ENCODE data around the gene OCIAD2. TPM values are rescaled to one million over a fixed set of nuclear protein-coding genes. Genes with fewer than 3 reads are reported as not detected.

Gene OCIAD2
- total RNA-seq, 1 experiment from 2014 or later = 166 TPM

- peaks cover 60% of the 10 kb centered on the region for H3K36me3 ChIP-seq (ENCODE audit: insufficient read depth, low read length, poor library complexity, severe bottlenecking)
- intact Hi-C loops (cut with micrococcal nuclease; ENCODE audit: unreplicated experiment) = loop anchor here (5.0 kb wide), 1 partner anchor 249 kb away; no protein-coding TSS in a partner anchor
- no peaks in the 10 kb centered on the region for H3K4me1 ChIP-seq (ENCODE audit: insufficient read depth, low read length, poor library complexity, severe bottlenecking)
- TF ChIP-seq CTCF (conservative IDR thresholded peaks at IDR 0.05; ENCODE audit: low read depth, low read length) = no peak
- no peak for TF ChIP-seq EZH2 (IDR thresholded peaks at IDR 0.05; ENCODE audit: borderline replicate concordance, low read depth, low read length, poor library complexity, severe bottlenecking)
- H3K27me3 ChIP-seq (replicated peaks; ENCODE audit: insufficient read depth, low read depth, low read length, poor library complexity) = no peaks in the 10 kb centered on the region
- ChIA-PET POLR2A (ENCODE audit: low non-redundant PET) (no interaction called here), CTCF (no interaction called here)
- no TSS peak for BruUV-seq (replicated peaks)
- H3K9me3 ChIP-seq (ENCODE audit: low read depth, low read length, poor library complexity, severe bottlenecking) = no peaks in the 10 kb centered on the region
- no peak for DNase-seq (ENCODE audit: low spot score)
- H3K27ac ChIP-seq (ENCODE audit: low read depth, low read length, poor library complexity, severe bottlenecking) = no peak overlapping the region
- H3K4me3 ChIP-seq (ENCODE audit: low read depth, low read length, poor library complexity, severe bottlenecking) = no peak overlapping the region
Measured at GRCh38 chr4:48841045-48841827, 65.3 kb downstream of the OCIAD2 start.

- POLR2A ChIA-PET (ENCODE audit: low non-redundant PET) = no interaction called here
- no peak for DNase-seq (ENCODE audit: low spot score)
- no peaks in the 10 kb centered on the region for H3K9me3 ChIP-seq (ENCODE audit: low read depth, low read length, poor library complexity, severe bottlenecking)
- CTCF ChIA-PET = no interaction called here
- intact Hi-C loops (cut with micrococcal nuclease; ENCODE audit: unreplicated experiment) = no loop called here
- no peak overlapping the region for H3K4me3 ChIP-seq (ENCODE audit: low read depth, low read length, poor library complexity, severe bottlenecking)
- no TSS peak for BruUV-seq (replicated peaks)
- H3K4me1 ChIP-seq (ENCODE audit: insufficient read depth, low read length, poor library complexity, severe bottlenecking) = peaks cover 5% of the 10 kb centered on the region
- H3K27ac ChIP-seq (ENCODE audit: low read depth, low read length, poor library complexity, severe bottlenecking) = no peak overlapping the region
- no peaks in the 10 kb centered on the region for H3K27me3 ChIP-seq (replicated peaks; ENCODE audit: insufficient read depth, low read depth, low read length, poor library complexity)
- peaks cover 54% of the 10 kb centered on the region for H3K36me3 ChIP-seq (ENCODE audit: insufficient read depth, low read length, poor library complexity, severe bottlenecking)
- TF ChIP-seq CTCF (conservative IDR thresholded peaks at IDR 0.05; ENCODE audit: low read depth, low read length) = no peak
- TF ChIP-seq EZH2 (IDR thresholded peaks at IDR 0.05; ENCODE audit: borderline replicate concordance, low read depth, low read length, poor library complexity, severe bottlenecking) = no peak
Measured at GRCh38 chr4:48836658-48837057, 69.9 kb downstream of the OCIAD2 start.

Other genes with a start within 250 kb of the OCIAD2 start
- gene FRYL, start 126.5 kb downstream of the OCIAD2 start, total RNA-seq (2021) = 43.1 and 47.6 TPM in 2 replicates
- 138 and 143 TPM in 2 replicates for gene OCIAD1, start 75.7 kb downstream of the OCIAD2 start, total RNA-seq (2021)
- not detected in 2 replicates for gene CWH43, start 79.5 kb upstream of the OCIAD2 start, total RNA-seq (2021)